Suprapubic skin (tissue), 4 donors: ENCODE measurements around the gene CCDC32. TPM values are rescaled to one million over a fixed set of nuclear protein-coding genes. Genes with fewer than 3 reads are reported as not detected.

Source experiments
- DNase-seq, 2 donors: peaks; one replicate each; pipeline ENCODE4 v3.0.0-alpha.2; 2019; ENCODE audit warnings: low spot score in 2 of 2
- H3K27ac ChIP-seq: fragments of 200-600 bp; sonication (generic); one replicate; pipeline ENCODE4 v1.5.1; 2019
- H3K27me3 ChIP-seq: fragments of 200-600 bp; sonication (generic); one replicate; pipeline ENCODE4 v1.5.1; 2019
- H3K36me3 ChIP-seq: fragments of 200-600 bp; sonication (generic); one replicate; pipeline ENCODE4 v1.5.1; 2019
- H3K4me1 ChIP-seq: fragments of 200-600 bp; sonication (generic); one replicate; pipeline ENCODE4 v1.5.1; 2019
- H3K4me3 ChIP-seq: fragments of 200-600 bp; sonication (generic); one replicate; pipeline ENCODE4 v1.5.1; 2019; ENCODE audit warnings: mild to moderate bottlenecking
- H3K9me3 ChIP-seq: fragments of 200-600 bp; sonication (generic); one replicate; pipeline ENCODE4 v1.5.1; 2019
- CTCF ChIP-seq, 2 donors: fragments of 200-600 bp in 1 of 2; fragments of 450-650 bp in 1 of 2; sonication (generic) in 1 of 2; IDR thresholded peaks; one replicate each; pipeline ENCODE4 v1.5.1; 2016 to 2019; ENCODE audit warnings: antibody characterized with exemption in 2 of 2, mild to moderate bottlenecking in 1 of 2, moderate library complexity in 1 of 2
- EP300 ChIP-seq: sonication (generic); formaldehyde crosslinking; IDR thresholded peaks from one replicate; pipeline ENCODE4 v1.6.1; 2017; ENCODE audit warnings: antibody characterized with exemption
- POLR2A ChIP-seq, 2 donors: fragments of 450-650 bp; IDR thresholded peaks; one replicate each; pipeline ENCODE4 v1.6.1; 2017; ENCODE audit warnings: antibody characterized with exemption in 2 of 2, mild to moderate bottlenecking in 2 of 2, moderate library complexity in 2 of 2
- POLR2AphosphoS5 ChIP-seq, 3 donors: sonication (generic); formaldehyde crosslinking; IDR thresholded peaks; one replicate each; pipeline ENCODE4 v1.6.1; 2017; ENCODE audit warnings: antibody characterized with exemption in 3 of 3
- WGBS: methylation state at CpG from one replicate; pipeline ENCODE4 v1.1.5; 2018; 5-methylcytosine and 5-hydroxymethylcytosine counted together
- total RNA-seq, 4 donors: library from RNA; depleted of rRNA; stranded (reverse); fragments of >200 nt; gene quantifications; one replicate each; pipeline ENCODE4 v1.1.0, GENCODE V29; 2016

CCDC32 gene
- total RNA-seq, 4 donors from 2014 or later: 13.4 to 27.6 (median 19.6) TPM

GRCh38 chr15:40510201-40510600, 54.6 kb downstream of the CCDC32 start:
- H3K27ac ChIP-seq: no peak overlapping the region
- peaks cover 28% of the 10 kb centered on the region for H3K4me1 ChIP-seq
- no peak for TF ChIP-seq EP300
- TF ChIP-seq POLR2A (IDR thresholded peaks at IDR 0.05): no peak
- TF ChIP-seq CTCF (IDR thresholded peaks at IDR 0.05): no peak
- TF ChIP-seq POLR2AphosphoS5 (IDR thresholded peaks at IDR 0.05): no peak
- no peak for DNase-seq
- H3K36me3 ChIP-seq: no peaks in the 10 kb centered on the region
- no peak overlapping the region for H3K4me3 ChIP-seq
- H3K27me3 ChIP-seq: no peaks in the 10 kb centered on the region
- H3K9me3 ChIP-seq: no peaks in the 10 kb centered on the region
- WGBS: 62% methylated on average over 2 of the region's 2 CpGs

- Histone ChIP-seq H3K4me3 (no peak overlapping the region), H3K36me3 (no peaks in the 10 kb centered on the region), H3K27ac (no peak overlapping the region), H3K4me1 (peaks cover 28% of the 10 kb centered on the region), H3K9me3 (no peaks in the 10 kb centered on the region), H3K27me3 (no peaks in the 10 kb centered on the region)
- DNase-seq: no peak
- 86% methylated on average over 1 of the region's 1 CpG for WGBS
- TF ChIP-seq POLR2AphosphoS5 (IDR thresholded peaks at IDR 0.05) (no peak), CTCF (IDR thresholded peaks at IDR 0.05) (no peak), POLR2A (IDR thresholded peaks at IDR 0.05) (no peak), EP300 (no peak)
These were observed 56.6 kb downstream of the CCDC32 start for GRCh38 chr15:40508216-40508615.

- Histone ChIP-seq H3K36me3 (no peaks in the 10 kb centered on the region), H3K9me3 (no peaks in the 10 kb centered on the region), H3K4me3 (peak overlapping the region; percentile 41), H3K27ac (no peak overlapping the region), H3K27me3 (no peaks in the 10 kb centered on the region), H3K4me1 (peaks cover 26% of the 10 kb centered on the region)
- DNase-seq: peak; percentile 78 to 84
- TF ChIP-seq CTCF (IDR thresholded peaks at IDR 0.05) (peak in 1 of 2 donors; percentile 70), EP300 (no peak)
- 3% methylated on average over 20 of the region's 30 CpGs for WGBS
These were observed 57.8 kb downstream of the CCDC32 start for GRCh38 chr15:40506964-40507571.

Other genes starting within 250 kb of the CCDC32 start
- 1 to 10 TPM; 3.3 to 9.1 (median 6.1) TPM for gene INAFM2, start 241.3 kb downstream of the CCDC32 start, total RNA-seq
- 10 to 100 TPM in 2 of 4 donors, 1 to 10 TPM in 2; 6.1 to 47.9 (median 10.9) TPM for gene CCDC9B, start 224.1 kb downstream of the CCDC32 start, total RNA-seq
- not detected for gene PHGR1, start 214.0 kb downstream of the CCDC32 start, total RNA-seq
- under 1 TPM in 3 of 4 donors, not detected in 1; 0.04 to 0.21 (median 0.05) TPM for gene DISP2, start 206.8 kb downstream of the CCDC32 start, total RNA-seq
- gene KNSTRN, start 182.3 kb downstream of the CCDC32 start, total RNA-seq: 10 to 100 TPM; 13.5 to 24.3 (median 18.9) TPM
- 10 to 100 TPM in 2 of 4 donors, 1 to 10 TPM in 2; 7.7 to 18.3 (median 13.3) TPM for gene IVD, start 159.2 kb downstream of the CCDC32 start, total RNA-seq
- gene BAHD1, start 124.1 kb downstream of the CCDC32 start, total RNA-seq: 10 to 100 TPM; 16.8 to 24.6 (median 19.2) TPM
- 10 to 100 TPM in 1 of 4 donors, 1 to 10 TPM in 3; 6.9 to 13.6 (median 8.3) TPM for gene CHST14, start 94.1 kb downstream of the CCDC32 start, total RNA-seq
- gene RPUSD2, start 4.3 kb upstream of the CCDC32 start, total RNA-seq: 10 to 100 TPM in 3 of 4 donors, 1 to 10 TPM in 1; 8.1 to 14.0 (median 12.1) TPM
- gene KNL1, start 29.2 kb upstream of the CCDC32 start, total RNA-seq: 1 to 10 TPM; 2.5 to 4.9 (median 3.1) TPM
- gene RAD51, start 130.1 kb upstream of the CCDC32 start, total RNA-seq: 1 to 10 TPM in 2 of 4 donors, under 1 TPM in 2; 0.64 to 2.2 (median 1.1) TPM
- 10 to 100 TPM; 25.4 to 44.8 (median 35.6) TPM for gene RMDN3, start 190.2 kb upstream of the CCDC32 start, total RNA-seq
- gene GCHFR, start 199.0 kb upstream of the CCDC32 start, total RNA-seq: 10 to 100 TPM; 39.4 to 70.3 (median 56.2) TPM
- 10 to 100 TPM in 3 of 4 donors, 1 to 10 TPM in 1; 6.8 to 25.2 (median 19.6) TPM for gene C15orf62, start 204.9 kb upstream of the CCDC32 start, total RNA-seq
- 10 to 100 TPM; 33.3 to 57.1 (median 37.9) TPM for gene ZFYVE19, start 242.0 kb upstream of the CCDC32 start, total RNA-seq
- 10 to 100 TPM; 20.4 to 40.2 (median 30.3) TPM for gene DNAJC17, start 242.4 kb upstream of the CCDC32 start, total RNA-seq